HFFc6 (cell line): ENCODE measurements around the gene CDK5RAP3. TPM values are rescaled to one million over a fixed set of nuclear protein-coding genes. Genes with fewer than 3 reads are reported as not detected.

ENCODE experiments used
- total RNA-seq, 6 experiments: library from RNA; stranded (reverse); fragmentation: NEBNext Ultra II Directional; extraction: Animal tissue kit (Norgen Biotek cat#: 25700); gene quantifications; 2 replicates in 1 of 6; 3 replicates in 5 of 6; pipeline ENCODE4 v1.2.3, GENCODE V29; 2021

Gene CDK5RAP3
- total RNA-seq, 6 experiments from 2014 or later, result 78.4 to 91.3 (median 81.8) TPM

Other genes with a start within 250 kb of the CDK5RAP3 start
- not detected for gene TBX21, start 237.9 kb upstream of the CDK5RAP3 start, total RNA-seq
- 10 to 100 TPM in 2 of 6 experiments, 1 to 10 TPM in 4; 7.0 to 10.7 (median 9.2) TPM for gene OSBPL7, start 149.3 kb upstream of the CDK5RAP3 start, total RNA-seq
- gene MRPL10, start 139.6 kb upstream of the CDK5RAP3 start, total RNA-seq, result 10 to 100 TPM; 39.4 to 48.0 (median 43.7) TPM
- gene LRRC46, start 139.4 kb upstream of the CDK5RAP3 start, total RNA-seq, result 1 to 10 TPM in 1 of 6 experiments, under 1 TPM in 5; 0.41 to 1.1 (median 0.83) TPM
- gene SCRN2, start 129.8 kb upstream of the CDK5RAP3 start, total RNA-seq, result 10 to 100 TPM; 33.9 to 46.6 (median 39.1) TPM
- 1 to 10 TPM in 4 of 6 experiments, under 1 TPM in 2; 0.45 to 1.2 (median 1.1) TPM for gene SP6, start 120.0 kb upstream of the CDK5RAP3 start, total RNA-seq
- 10 to 100 TPM; 10.7 to 17.5 (median 16.4) TPM for gene SP2, start 74.9 kb upstream of the CDK5RAP3 start, total RNA-seq
- 10 to 100 TPM; 46.0 to 55.5 (median 51.1) TPM for gene PNPO, start 29.5 kb upstream of the CDK5RAP3 start, total RNA-seq
- gene PRR15L, start 13.2 kb upstream of the CDK5RAP3 start, total RNA-seq, result not detected
- gene COPZ2, start 66.7 kb downstream of the CDK5RAP3 start, total RNA-seq, result 100 to 1,000 TPM; 209 to 260 (median 211) TPM
- 100 to 1,000 TPM; 181 to 207 (median 193) TPM for gene NFE2L1, start 77.2 kb downstream of the CDK5RAP3 start, total RNA-seq
- 10 to 100 TPM; 62.2 to 82.1 (median 74.0) TPM for gene CBX1, start 130.4 kb downstream of the CDK5RAP3 start, total RNA-seq
- gene SNX11, start 136.7 kb downstream of the CDK5RAP3 start, total RNA-seq, result 10 to 100 TPM; 16.5 to 21.9 (median 19.6) TPM